Adipocyte (in vitro differentiated cells): ENCODE data around the gene IARS2.

Experiments
- DNase-seq: peaks from one replicate; pipeline ENCODE4 v3.0.0-alpha.2; 2015; ENCODE audit warnings: low read depth
- H3K27me3 ChIP-seq: replicated peaks from 2 replicates; pipeline ENCODE4 v1.7.0; 2013; ENCODE audit warnings: mild to moderate bottlenecking, low read length, moderate library complexity; ENCODE audit not compliant: control insufficient read depth, insufficient read depth
- H3K36me3 ChIP-seq: 2 replicates; pipeline ENCODE4 v1.7.0; 2013; ENCODE audit warnings: low read length, mild to moderate bottlenecking, moderate library complexity; ENCODE audit not compliant: control insufficient read depth, insufficient read depth, severe bottlenecking
- H3K4me1 ChIP-seq: 2 replicates; pipeline ENCODE4 v1.7.0; 2013; ENCODE audit warnings: mild to moderate bottlenecking, low read length, moderate library complexity; ENCODE audit not compliant: control insufficient read depth, insufficient read depth
- H3K4me3 ChIP-seq: 2 replicates; pipeline ENCODE4 v1.7.0; 2013; ENCODE audit warnings: mild to moderate bottlenecking, low read length, moderate library complexity
- H3K9ac ChIP-seq: 2 replicates; pipeline ENCODE4 v1.7.0; 2013; ENCODE audit warnings: mild to moderate bottlenecking, low read length, moderate library complexity
- H3K9me3 ChIP-seq: 2 replicates; pipeline ENCODE4 v1.7.0; 2013; ENCODE audit warnings: mild to moderate bottlenecking, low read length, moderate library complexity; ENCODE audit not compliant: control insufficient read depth

Gene IARS2

DNA sequence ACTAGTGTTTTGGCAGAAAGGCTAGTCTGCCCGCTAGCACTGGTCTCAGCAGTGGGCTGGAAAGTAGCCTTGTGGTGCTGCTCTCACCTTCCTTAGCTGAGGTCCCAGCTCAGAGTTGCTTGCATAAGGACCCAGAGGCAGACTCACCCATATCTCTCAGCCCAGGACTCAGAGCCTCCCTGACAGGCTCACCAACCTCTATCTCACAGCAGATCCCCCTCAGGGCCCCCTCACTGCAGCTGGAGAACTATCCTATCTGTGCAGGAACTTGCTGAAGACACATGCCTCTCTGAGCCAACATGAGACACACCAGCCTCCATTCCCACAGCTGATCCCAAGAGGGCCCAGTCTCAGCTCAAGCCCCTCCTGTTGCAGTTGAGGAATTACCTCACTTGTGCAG lies 82.6 kb downstream of the IARS2 start:
- no peaks in the 10 kb centered on the region for H3K9me3 ChIP-seq
- peaks cover 51% of the 10 kb centered on the region for H3K36me3 ChIP-seq
- H3K27me3 ChIP-seq, result no peaks in the 10 kb centered on the region
- no peak overlapping the region for H3K4me3 ChIP-seq
- no peak overlapping the region for H3K9ac ChIP-seq
- H3K4me1 ChIP-seq, result peaks cover 3% of the 10 kb centered on the region
- no peak for DNase-seq

DNA sequence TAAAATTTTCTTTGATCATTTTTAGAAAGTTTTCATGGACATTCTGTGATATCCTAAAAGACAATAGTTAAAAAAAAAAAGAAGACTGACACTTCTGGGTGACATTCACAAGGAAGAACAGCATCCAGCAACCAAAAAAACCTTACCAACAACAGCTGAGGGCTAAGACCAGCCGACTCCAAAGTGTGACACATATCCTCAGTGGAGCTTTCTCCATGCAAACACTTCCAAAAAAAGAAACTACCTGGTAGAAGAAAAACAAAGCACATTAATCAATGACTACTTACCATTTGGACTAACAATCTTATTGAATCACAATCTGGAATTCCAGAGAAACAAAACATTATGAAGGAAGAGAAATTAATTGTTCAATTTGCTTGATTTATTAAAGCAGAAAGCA lies 88.2 kb downstream of the IARS2 start:
- H3K9me3 ChIP-seq, result no peaks in the 10 kb centered on the region
- H3K4me1 ChIP-seq, result peaks cover 3% of the 10 kb centered on the region
- H3K4me3 ChIP-seq, result no peak overlapping the region
- no peak overlapping the region for H3K9ac ChIP-seq
- no peaks in the 10 kb centered on the region for H3K27me3 ChIP-seq
- peaks cover 66% of the 10 kb centered on the region for H3K36me3 ChIP-seq
- peak; percentile 17 for DNase-seq

DNA sequence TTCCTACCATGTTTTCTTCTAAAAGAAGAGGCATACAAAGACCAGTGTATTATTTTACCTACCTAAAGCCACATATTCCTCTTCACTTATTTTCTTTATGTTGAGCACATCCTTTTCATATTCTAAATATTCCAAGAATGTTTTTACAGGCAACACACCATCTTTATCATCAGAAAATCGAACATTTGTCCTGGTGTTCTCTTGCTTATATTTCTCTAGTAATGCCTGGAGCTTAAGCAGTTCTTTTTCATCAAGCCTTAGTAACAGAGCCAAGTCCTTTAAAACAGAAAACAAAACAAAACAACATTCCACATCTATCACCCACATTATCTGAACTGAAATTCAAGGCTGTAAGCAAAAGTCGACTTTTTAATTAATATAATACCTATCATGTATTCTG lies 88.7 kb downstream of the IARS2 start:
- H3K36me3 ChIP-seq, result peaks cover 70% of the 10 kb centered on the region
- H3K4me1 ChIP-seq, result peaks cover 3% of the 10 kb centered on the region
- no peaks in the 10 kb centered on the region for H3K9me3 ChIP-seq
- DNase-seq, result peak; percentile 51
- H3K4me3 ChIP-seq, result no peak overlapping the region
- H3K9ac ChIP-seq, result no peak overlapping the region
- H3K27me3 ChIP-seq, result no peaks in the 10 kb centered on the region

DNA sequence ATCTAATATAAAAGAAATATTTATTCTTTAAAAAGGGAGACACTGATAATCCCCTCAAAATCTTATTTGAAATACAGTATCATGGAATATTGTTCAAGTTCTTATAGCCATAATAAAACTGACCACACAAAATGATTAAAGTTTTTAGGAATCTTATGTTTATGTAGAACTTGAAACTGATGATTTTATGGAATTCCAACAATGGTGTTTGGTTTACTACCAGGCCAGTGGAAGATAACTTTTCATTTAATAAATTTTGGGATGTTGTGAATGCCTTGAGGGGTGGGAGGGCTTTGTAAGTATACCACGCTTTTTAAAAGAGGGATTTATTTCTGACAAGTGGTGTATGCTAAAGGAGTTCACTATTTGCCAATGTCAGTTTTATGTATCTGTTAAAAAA lies 90.6 kb downstream of the IARS2 start:
- no peak overlapping the region for H3K9ac ChIP-seq
- peak; percentile 40 for DNase-seq
- no peaks in the 10 kb centered on the region for H3K27me3 ChIP-seq
- peaks cover 73% of the 10 kb centered on the region for H3K36me3 ChIP-seq
- no peaks in the 10 kb centered on the region for H3K9me3 ChIP-seq
- no peak overlapping the region for H3K4me3 ChIP-seq
- H3K4me1 ChIP-seq, result peaks cover 3% of the 10 kb centered on the region

DNA sequence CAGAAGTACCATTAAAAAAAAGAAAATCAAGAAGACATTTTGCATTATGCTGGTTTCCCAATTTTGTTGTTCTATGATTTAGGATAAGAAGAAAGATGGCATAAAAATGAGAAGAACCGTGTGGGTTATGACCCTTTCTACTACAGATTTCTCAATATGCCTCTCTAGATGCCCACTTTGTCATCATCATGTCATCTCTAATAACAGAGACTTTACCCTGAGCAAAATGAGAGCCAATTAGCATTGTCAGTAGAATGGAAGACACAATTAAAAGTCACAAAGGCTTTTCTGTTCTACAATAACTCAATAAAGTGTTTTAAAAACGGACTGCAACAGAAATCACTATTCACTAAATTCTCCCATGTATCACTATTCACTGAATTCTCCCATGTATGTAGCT lies 92.8 kb downstream of the IARS2 start:
- peaks cover 75% of the 10 kb centered on the region for H3K36me3 ChIP-seq
- peak; percentile 1 for DNase-seq
- H3K9me3 ChIP-seq, result no peaks in the 10 kb centered on the region
- no peak overlapping the region for H3K4me3 ChIP-seq
- H3K27me3 ChIP-seq, result no peaks in the 10 kb centered on the region
- H3K9ac ChIP-seq, result no peak overlapping the region
- H3K4me1 ChIP-seq, result peaks cover 4% of the 10 kb centered on the region

DNA sequence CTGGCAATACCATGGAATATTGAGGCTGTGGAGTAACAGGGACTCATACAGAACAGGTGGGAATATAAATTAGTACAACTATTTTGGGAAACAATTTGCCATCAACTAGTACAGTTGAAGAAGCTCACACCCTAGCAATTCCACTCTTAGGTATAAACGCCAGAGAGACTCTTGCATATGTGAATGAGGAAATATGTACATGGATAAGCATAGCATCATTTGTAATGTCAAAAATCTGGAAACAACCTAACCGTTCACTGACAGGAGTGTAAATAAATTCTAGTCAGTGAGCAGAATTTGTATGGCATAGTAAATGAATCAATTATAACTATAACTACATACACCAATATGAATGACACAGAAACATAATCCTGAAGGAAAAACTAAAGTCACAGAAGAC lies 94.6 kb downstream of the IARS2 start:
- H3K9me3 ChIP-seq, result no peaks in the 10 kb centered on the region
- no peak overlapping the region for H3K4me3 ChIP-seq
- peaks cover 10% of the 10 kb centered on the region for H3K4me1 ChIP-seq
- no peak for DNase-seq
- no peaks in the 10 kb centered on the region for H3K27me3 ChIP-seq
- no peak overlapping the region for H3K9ac ChIP-seq
- H3K36me3 ChIP-seq, result peaks cover 77% of the 10 kb centered on the region

DNA sequence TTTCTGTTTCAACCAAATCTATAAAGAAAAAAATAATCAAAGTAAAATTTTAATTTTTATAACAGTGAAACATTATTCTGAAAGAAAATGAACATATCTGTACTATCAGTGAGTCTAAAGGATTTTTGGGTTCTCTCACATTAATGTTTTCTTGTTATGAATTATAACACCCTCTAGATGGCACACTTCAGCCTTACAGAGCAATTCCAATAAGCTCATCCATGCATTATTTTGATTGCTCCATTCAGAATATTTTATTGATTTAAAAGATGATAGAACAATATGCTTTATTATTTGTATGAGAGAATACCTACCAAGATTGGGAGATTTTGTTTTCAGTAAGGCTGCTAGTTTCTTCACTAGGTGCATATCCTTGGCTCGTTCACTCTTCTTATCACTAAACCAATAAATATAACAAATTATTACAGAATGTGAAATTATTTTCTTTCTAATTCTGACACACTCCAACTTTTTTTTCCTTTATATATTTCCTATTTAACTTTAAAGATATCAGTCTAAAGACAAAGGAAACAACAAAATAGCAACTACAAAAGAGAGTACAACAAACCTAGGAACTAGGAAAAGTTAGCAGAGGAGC lies 95.9 kb downstream of the IARS2 start:
- H3K4me3 ChIP-seq, result no peak overlapping the region
- no peaks in the 10 kb centered on the region for H3K27me3 ChIP-seq
- peaks cover 85% of the 10 kb centered on the region for H3K36me3 ChIP-seq
- H3K9ac ChIP-seq, result peak overlapping the region; percentile 21
- H3K4me1 ChIP-seq, result peaks cover 10% of the 10 kb centered on the region
- no peaks in the 10 kb centered on the region for H3K9me3 ChIP-seq
- DNase-seq, result peak; percentile 69

DNA sequence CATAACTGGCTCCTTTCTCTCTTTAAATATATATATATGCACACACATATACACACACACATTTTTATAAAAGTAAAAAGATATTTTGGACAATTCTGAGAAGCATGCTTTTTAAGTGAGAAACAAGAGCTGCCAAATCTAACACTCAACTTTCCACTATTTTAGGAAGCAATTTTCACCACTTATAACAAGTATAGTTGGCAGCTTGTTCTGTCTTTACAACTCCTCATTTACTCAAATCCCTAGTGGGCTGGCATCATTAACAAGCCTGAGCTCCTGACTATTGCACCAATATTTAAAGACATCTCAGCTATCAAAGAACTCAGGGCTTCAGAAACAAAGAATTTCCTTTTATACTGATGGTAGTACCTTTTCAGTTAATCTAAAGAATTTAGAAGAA lies 101.8 kb downstream of the IARS2 start:
- Histone ChIP-seq H3K9me3 (no peaks in the 10 kb centered on the region), H3K4me3 (no peak overlapping the region), H3K9ac (no peak overlapping the region), H3K27me3 (no peaks in the 10 kb centered on the region), H3K4me1 (peaks cover 17% of the 10 kb centered on the region), H3K36me3 (peaks cover 79% of the 10 kb centered on the region)
- DNase-seq, result no peak
